NCI-H1694 treated with DMSO at 0.1 percent for 48 hours (cell line): Measurements from ENCODE around the gene OR51B6.
"Not testable (repeated sequence)": the region's sequence is repeated elsewhere in the genome, so short reads cannot be mapped to it uniquely, and the experiment has no call there.

Source experiments
- DNase-seq: peaks from one replicate; lab custom pipeline; 2025; lab: John Stamatoyannopoulos, UW

The OR51B6 gene

GRCh38 chr11:5364214-5364613 is 12.9 kb downstream of the OR51B6 start:
- no peak for DNase-seq

GRCh38 chr11:5366365-5366764 is 15.1 kb downstream of the OR51B6 start:
- DNase-seq: not testable (repeated sequence)

GRCh38 chr11:5366856-5367255 is 15.5 kb downstream of the OR51B6 start:
- no peak for DNase-seq

- DNase-seq: no peak
Measured at GRCh38 chr11:5367448-5368074, 16.3 kb downstream of the OR51B6 start.

GRCh38 chr11:5368502-5369043 is 17.3 kb downstream of the OR51B6 start:
- no peak for DNase-seq

- no peak for DNase-seq
Measured at GRCh38 chr11:5369789-5370188, 18.5 kb downstream of the OR51B6 start.

- peak; percentile 3 for DNase-seq
Measured at GRCh38 chr11:5380740-5381342, 29.5 kb downstream of the OR51B6 start.

GRCh38 chr11:5383576-5383975 is 32.3 kb downstream of the OR51B6 start, which contains the start of gene OR51M1:
OR51M1 (plus strand) TSS chr11:5383812; CDS start chr11:5389399, 5,587 bp downstream.
- DNase-seq: no peak

GRCh38 chr11:5384335-5384734 is 33.0 kb downstream of the OR51B6 start:
- no peak for DNase-seq

GRCh38 chr11:5390210-5390609 is 38.9 kb downstream of the OR51B6 start:
- DNase-seq: no peak

GRCh38 chr11:5394091-5394490 is 42.8 kb downstream of the OR51B6 start:
- no peak for DNase-seq

GRCh38 chr11:5398936-5399335 is 47.6 kb downstream of the OR51B6 start:
- no peak for DNase-seq
